GM18907 (cell line): ENCODE data around the gene SYT2.
"Not testable (repeated sequence)": the region's sequence is repeated elsewhere in the genome, so short reads cannot be mapped to it uniquely, and the experiment has no call there.

Source experiments
- ATAC-seq: cut with Tn5 transposase; IDR thresholded peaks from one replicate; pipeline ENCODE4 v1.9.1; 2021; ENCODE audit warnings: mild to moderate bottlenecking, moderate library complexity; ENCODE audit not compliant: unreplicated experiment

SYT2 gene

GRCh38 chr1:202553560-202554038 is 156.7 kb downstream of the SYT2 start:
- no peak for ATAC-seq

GRCh38 chr1:202553078-202553477 is 157.2 kb downstream of the SYT2 start:
- not testable (repeated sequence) for ATAC-seq

GRCh38 chr1:202552615-202553014 is 157.6 kb downstream of the SYT2 start:
- ATAC-seq = not testable (repeated sequence)

- no peak for ATAC-seq
Measured at GRCh38 chr1:202551683-202552082, 158.6 kb downstream of the SYT2 start.

- ATAC-seq = not testable (repeated sequence)
Measured at GRCh38 chr1:202550088-202550487, 160.2 kb downstream of the SYT2 start.

- peak; percentile 54 for ATAC-seq
Measured at GRCh38 chr1:202547215-202547614, 163.0 kb downstream of the SYT2 start.

GRCh38 chr1:202546796-202547195 is 163.5 kb downstream of the SYT2 start:
- ATAC-seq = peak; percentile 85

GRCh38 chr1:202546377-202546776 is 163.9 kb downstream of the SYT2 start:
- ATAC-seq = peak; percentile 37

GRCh38 chr1:202545647-202546303 is 164.5 kb downstream of the SYT2 start:
- not testable (repeated sequence) for ATAC-seq

GRCh38 chr1:202544766-202545449 is 165.3 kb downstream of the SYT2 start:
- ATAC-seq = not testable (repeated sequence)

GRCh38 chr1:202543537-202543936 is 166.7 kb downstream of the SYT2 start:
- ATAC-seq = not testable (repeated sequence)

GRCh38 chr1:202542415-202542814 is 167.8 kb downstream of the SYT2 start:
- not testable (repeated sequence) for ATAC-seq

- not testable (repeated sequence) for ATAC-seq
Measured at GRCh38 chr1:202540858-202541257, 169.4 kb downstream of the SYT2 start.
